Lower lobe of right lung (tissue), 2 donors: ENCODE data around the gene RNLS. TPM values are rescaled to one million over a fixed set of nuclear protein-coding genes. Genes with fewer than 3 reads are reported as not detected.
A peak's percentile ranks its signal among the peaks of the same experiment; 100 is the strongest.

Source experiments
- ATAC-seq, 2 donors: fragments of 200-7000 bp; cut with Tn5 transposase; one replicate each; pipeline ENCODE4 v1.9.1; 2020 to 2022; ENCODE audit warnings: mild to moderate bottlenecking in 2 of 2, moderate library complexity in 2 of 2
- DNase-seq: peaks from one replicate; pipeline ENCODE4 v3.0.0-alpha.2; 2020
- H3K27ac ChIP-seq: fragments of 200-600 bp; one replicate; pipeline ENCODE4 v1.8.0; 2022
- H3K27me3 ChIP-seq: fragments of 200-600 bp; one replicate; pipeline ENCODE4 v1.8.0; 2022; ENCODE audit warnings: low read depth
- H3K36me3 ChIP-seq: fragments of 200-600 bp; one replicate; pipeline ENCODE4 v1.8.0; 2022; ENCODE audit warnings: mild to moderate bottlenecking
- H3K4me1 ChIP-seq: fragments of 200-600 bp; one replicate; pipeline ENCODE4 v1.8.0; 2022
- H3K4me3 ChIP-seq: fragments of 200-600 bp; one replicate; pipeline ENCODE4 v1.8.0; 2022; ENCODE audit warnings: mild to moderate bottlenecking
- H3K9me3 ChIP-seq: fragments of 200-600 bp; one replicate; pipeline ENCODE4 v1.8.0; 2022
- CTCF ChIP-seq: fragments of 200-600 bp; IDR thresholded peaks from one replicate; pipeline ENCODE4 v1.8.0; 2022; ENCODE audit warnings: antibody characterized with exemption, mild to moderate bottlenecking
- intact Hi-C: fragments of 100-400 bp; cut with DNase I; formaldehyde crosslinking; loops from one replicate; pipeline ENCODE4 v1.11.0; 2022
- total RNA-seq: library from RNA; stranded (reverse); fragmentation: NEBNext Ultra II Directional; extraction: Animal tissue kit (Norgen Biotek cat#: 25700); gene quantifications from one replicate; pipeline ENCODE4 v1.2.1, GENCODE V29; 2021
- donor health status: DM: no; HTN: yes; CAD: no; lungs with severe emphysema.

The RNLS gene
- total RNA-seq, 1 donor from 2014 or later: 9.6 TPM

- no peaks in the 10 kb centered on the region for H3K27me3 ChIP-seq
- intact Hi-C loops: no loop called here
- H3K36me3 ChIP-seq: no peaks in the 10 kb centered on the region
- H3K4me1 ChIP-seq: no peaks in the 10 kb centered on the region
- H3K9me3 ChIP-seq: peaks cover 26% of the 10 kb centered on the region
- no peak for TF ChIP-seq CTCF
- no peak overlapping the region for H3K27ac ChIP-seq
- no peak for ATAC-seq
- H3K4me3 ChIP-seq: no peak overlapping the region
- DNase-seq: no peak
Observed at GRCh38 chr10:88399240-88399639, 183.9 kb downstream of the RNLS start.

DNA sequence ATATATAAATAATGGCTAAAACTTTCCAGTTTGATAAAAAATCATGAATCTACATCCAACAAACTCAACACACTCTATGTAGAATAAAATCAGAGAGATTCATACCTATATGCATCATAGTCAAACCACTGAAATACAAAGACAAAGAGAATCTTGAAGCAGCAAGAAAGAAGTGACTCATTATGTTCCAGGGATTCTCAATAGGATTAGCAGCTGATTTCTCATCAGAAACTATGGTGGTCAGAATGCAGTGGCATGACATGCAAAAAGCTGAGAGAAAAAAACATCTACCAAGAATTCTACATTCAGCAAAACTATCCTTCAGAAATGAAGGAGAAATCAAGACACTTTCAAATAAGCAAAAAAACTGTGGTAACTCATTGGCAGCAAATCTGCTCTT lies 187.4 kb downstream of the RNLS start:
- H3K27ac ChIP-seq: no peak overlapping the region
- intact Hi-C loops: no loop called here
- H3K4me1 ChIP-seq: peaks cover 5% of the 10 kb centered on the region
- H3K9me3 ChIP-seq: peaks cover 26% of the 10 kb centered on the region
- no peak for DNase-seq
- TF ChIP-seq CTCF: no peak
- ATAC-seq: no peak
- no peak overlapping the region for H3K4me3 ChIP-seq
- no peaks in the 10 kb centered on the region for H3K36me3 ChIP-seq
- no peaks in the 10 kb centered on the region for H3K27me3 ChIP-seq

DNA sequence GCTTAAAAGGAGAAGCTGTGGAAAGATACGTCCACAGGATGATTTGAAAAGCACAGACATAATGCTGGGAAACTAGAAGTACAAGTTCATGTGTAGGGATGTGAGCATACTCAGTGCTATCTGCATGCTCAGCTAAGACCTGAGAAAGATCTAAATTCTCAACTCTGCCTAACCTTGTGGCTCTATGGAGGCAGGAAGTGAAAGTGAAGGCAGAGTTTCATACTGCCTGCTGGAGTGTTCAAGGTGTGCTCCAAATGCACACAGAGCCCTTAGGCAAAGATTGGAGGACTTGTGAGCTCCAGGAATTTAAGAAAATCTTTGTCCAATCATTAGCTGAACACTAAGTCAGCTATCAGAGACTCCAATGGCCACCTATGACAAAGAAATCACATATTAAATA lies 190.9 kb downstream of the RNLS start:
- DNase-seq (no peak), ATAC-seq (peak; percentile 37 to 56)
- Histone ChIP-seq H3K27ac (peak overlapping the region; percentile 1), H3K4me1 (peaks cover 5% of the 10 kb centered on the region), H3K4me3 (no peak overlapping the region), H3K9me3 (peaks cover 22% of the 10 kb centered on the region), H3K36me3 (no peaks in the 10 kb centered on the region), H3K27me3 (no peaks in the 10 kb centered on the region)
- no peak for TF ChIP-seq CTCF
- intact Hi-C loops: no loop called here

DNA sequence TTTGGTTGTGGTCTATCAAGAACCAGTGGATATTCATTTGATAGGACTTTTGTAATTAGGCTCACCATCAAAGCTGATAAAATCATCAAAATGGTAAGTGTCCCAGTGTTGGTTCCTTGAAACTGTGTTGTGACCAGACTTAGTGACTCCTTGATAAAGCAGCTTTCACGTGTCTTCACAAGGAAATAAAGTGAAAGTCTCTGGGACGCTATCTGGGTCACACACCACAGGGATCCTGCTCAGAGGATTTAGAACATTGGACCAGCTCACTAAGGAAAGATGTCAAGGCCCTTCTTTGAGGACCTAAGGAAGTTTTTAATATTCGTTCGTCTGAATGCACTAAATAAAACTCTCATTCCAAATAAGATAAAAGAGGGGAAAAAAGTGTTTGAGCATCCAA lies 193.1 kb downstream of the RNLS start:
- no peak for ATAC-seq
- no peaks in the 10 kb centered on the region for H3K27me3 ChIP-seq
- DNase-seq: no peak
- peaks cover 23% of the 10 kb centered on the region for H3K4me1 ChIP-seq
- H3K9me3 ChIP-seq: peaks cover under 1% of the 10 kb centered on the region
- no peaks in the 10 kb centered on the region for H3K36me3 ChIP-seq
- no peak for TF ChIP-seq CTCF
- no peak overlapping the region for H3K27ac ChIP-seq
- H3K4me3 ChIP-seq: no peak overlapping the region
- intact Hi-C loops: no loop called here

DNA sequence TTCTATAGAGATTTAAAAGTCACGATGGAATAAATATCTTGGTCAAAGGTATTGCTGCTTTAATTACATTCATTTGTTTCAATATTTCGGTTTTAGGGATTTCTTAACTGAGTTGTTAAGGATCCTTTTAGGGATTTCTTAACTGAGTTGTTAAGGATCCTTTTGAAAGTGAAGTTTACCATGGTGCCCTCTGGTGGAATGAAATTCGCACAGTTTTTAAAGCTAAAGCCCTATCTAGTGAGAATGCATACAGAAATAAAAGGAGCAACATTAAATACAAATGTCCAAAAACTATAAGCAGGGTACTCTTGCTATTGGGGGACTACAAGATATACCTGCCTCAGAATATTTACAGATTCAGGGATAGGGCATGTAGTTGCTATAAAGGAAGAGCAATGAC lies 193.7 kb downstream of the RNLS start:
- Histone ChIP-seq H3K36me3 (no peaks in the 10 kb centered on the region), H3K4me3 (no peak overlapping the region), H3K9me3 (no peaks in the 10 kb centered on the region), H3K27ac (no peak overlapping the region), H3K27me3 (no peaks in the 10 kb centered on the region), H3K4me1 (peaks cover 24% of the 10 kb centered on the region)
- DNase-seq (no peak), ATAC-seq (peak in 1 of 2 donors; percentile 48)
- TF ChIP-seq CTCF: peak; percentile 66
- intact Hi-C loops: loop anchor here (5.0 kb wide), 1 partner anchor 522 kb away; no protein-coding TSS in a partner anchor

GRCh38 chr10:88388324-88388723 lies 194.8 kb downstream of the RNLS start:
- ATAC-seq: no peak
- H3K27ac ChIP-seq: no peak overlapping the region
- H3K4me3 ChIP-seq: no peak overlapping the region
- no peaks in the 10 kb centered on the region for H3K27me3 ChIP-seq
- no peaks in the 10 kb centered on the region for H3K36me3 ChIP-seq
- H3K9me3 ChIP-seq: no peaks in the 10 kb centered on the region
- intact Hi-C loops: loop anchor here (5.0 kb wide), 1 partner anchor 521 kb away; no protein-coding TSS in a partner anchor
- TF ChIP-seq CTCF: no peak
- peaks cover 24% of the 10 kb centered on the region for H3K4me1 ChIP-seq
- no peak for DNase-seq
